ENCODE results near the gene ASIC4. TPM values are rescaled to one million over a fixed set of nuclear protein-coding genes. Genes with fewer than 3 reads are reported as not detected.
A peak's percentile ranks its signal among the peaks of the same experiment; 100 is the strongest.

Gene ASIC4
- total and polyA plus RNA-seq, 2 of the 13 experiments (the other 11 are each of a cell fraction or from before 2014, with no cell fraction given) = 0.03 TPM; not detected in 1

DNA sequence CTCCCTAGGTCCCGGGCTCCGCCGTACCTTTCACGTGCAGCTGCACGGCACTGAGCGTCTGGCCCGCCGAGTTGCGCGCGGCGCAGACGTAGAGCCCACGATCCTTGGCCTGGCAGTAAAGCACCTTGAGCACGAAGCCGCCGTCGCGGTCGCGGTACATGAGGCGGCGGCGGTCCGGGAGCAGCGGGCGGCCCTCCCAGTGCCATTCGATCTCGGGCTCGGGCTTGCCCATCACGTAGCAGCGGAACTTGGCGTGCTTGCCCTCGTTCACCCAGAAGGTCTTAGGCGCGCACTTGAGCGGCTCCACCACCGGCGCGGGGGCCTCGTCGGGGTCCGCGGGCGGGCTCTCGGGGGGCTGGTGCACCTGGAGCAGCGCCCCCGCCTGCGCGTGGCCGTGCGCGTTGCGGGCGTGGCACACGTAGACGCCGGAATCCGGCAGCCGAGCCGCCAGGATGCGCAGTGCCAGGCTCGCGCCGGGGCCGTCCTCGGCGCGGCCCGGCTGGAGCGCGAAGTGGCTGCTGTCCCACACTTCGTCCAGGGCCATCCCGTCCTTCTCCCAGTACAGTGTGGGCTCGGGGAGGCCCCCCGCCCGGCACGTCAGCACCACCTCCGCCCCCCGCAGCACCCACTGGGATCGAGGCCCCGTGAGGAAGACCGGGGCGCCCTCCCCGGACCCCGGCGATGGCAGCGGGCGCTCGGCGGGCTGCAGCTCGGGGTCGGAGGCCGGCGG lies 56.1 kb downstream of the ASIC4 start (continued):
- TF ChIP-seq, protein P1, sequence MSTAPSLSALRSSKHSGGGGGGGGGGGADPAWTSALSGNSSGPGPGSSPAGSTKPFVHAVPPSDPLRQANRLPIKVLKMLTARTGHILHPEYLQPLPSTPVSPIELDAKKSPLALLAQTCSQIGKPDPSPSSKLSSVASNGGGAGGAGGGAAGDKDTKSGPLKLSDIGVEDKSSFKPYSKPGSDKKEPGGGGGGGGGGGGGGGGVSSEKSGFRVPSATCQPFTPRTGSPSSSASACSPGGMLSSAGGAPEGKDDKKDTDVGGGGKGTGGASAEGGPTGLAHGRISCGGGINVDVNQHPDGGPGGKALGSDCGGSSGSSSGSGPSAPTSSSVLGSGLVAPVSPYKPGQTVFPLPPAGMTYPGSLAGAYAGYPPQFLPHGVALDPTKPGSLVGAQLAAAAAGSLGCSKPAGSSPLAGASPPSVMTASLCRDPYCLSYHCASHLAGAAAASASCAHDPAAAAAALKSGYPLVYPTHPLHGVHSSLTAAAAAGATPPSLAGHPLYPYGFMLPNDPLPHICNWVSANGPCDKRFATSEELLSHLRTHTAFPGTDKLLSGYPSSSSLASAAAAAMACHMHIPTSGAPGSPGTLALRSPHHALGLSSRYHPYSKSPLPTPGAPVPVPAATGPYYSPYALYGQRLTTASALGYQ (CRISPR knock-in tag; IDR thresholded peaks at IDR 0.05) = no peak
- 0 out of 2 replicates have a peak, but pooled peaks have one; percentile 16 for TF ChIP-seq EED (CRISPR knock-in tag; IDR thresholded peaks at IDR 0.05)
- TF ChIP-seq ZNF557 (CRISPR knock-in tag; IDR thresholded peaks at IDR 0.05) = no peak
- TF ChIP-seq ZBTB38 (CRISPR knock-in tag; IDR thresholded peaks at IDR 0.05) = peak; percentile 100
- TF ChIP-seq KDM5A (IDR thresholded peaks at IDR 0.05; ENCODE audit: borderline replicate concordance, low read length) = no peak
- TF ChIP-seq ZNF431 (CRISPR knock-in tag; IDR thresholded peaks at IDR 0.05; ENCODE audit: borderline replicate concordance, low read depth) = peak; percentile 67; the same call in 1 of the 2 replicates
- no peak for TF ChIP-seq FOXK1 (CRISPR knock-in tag; IDR thresholded peaks at IDR 0.05; ENCODE audit: borderline replicate concordance, low read depth)
- TF ChIP-seq PLRG1 (conservative IDR thresholded peaks at IDR 0.05) = no peak
- no peak for TF ChIP-seq ZNF17 (CRISPR knock-in tag; IDR thresholded peaks at IDR 0.05)
- TF ChIP-seq, protein P2, sequence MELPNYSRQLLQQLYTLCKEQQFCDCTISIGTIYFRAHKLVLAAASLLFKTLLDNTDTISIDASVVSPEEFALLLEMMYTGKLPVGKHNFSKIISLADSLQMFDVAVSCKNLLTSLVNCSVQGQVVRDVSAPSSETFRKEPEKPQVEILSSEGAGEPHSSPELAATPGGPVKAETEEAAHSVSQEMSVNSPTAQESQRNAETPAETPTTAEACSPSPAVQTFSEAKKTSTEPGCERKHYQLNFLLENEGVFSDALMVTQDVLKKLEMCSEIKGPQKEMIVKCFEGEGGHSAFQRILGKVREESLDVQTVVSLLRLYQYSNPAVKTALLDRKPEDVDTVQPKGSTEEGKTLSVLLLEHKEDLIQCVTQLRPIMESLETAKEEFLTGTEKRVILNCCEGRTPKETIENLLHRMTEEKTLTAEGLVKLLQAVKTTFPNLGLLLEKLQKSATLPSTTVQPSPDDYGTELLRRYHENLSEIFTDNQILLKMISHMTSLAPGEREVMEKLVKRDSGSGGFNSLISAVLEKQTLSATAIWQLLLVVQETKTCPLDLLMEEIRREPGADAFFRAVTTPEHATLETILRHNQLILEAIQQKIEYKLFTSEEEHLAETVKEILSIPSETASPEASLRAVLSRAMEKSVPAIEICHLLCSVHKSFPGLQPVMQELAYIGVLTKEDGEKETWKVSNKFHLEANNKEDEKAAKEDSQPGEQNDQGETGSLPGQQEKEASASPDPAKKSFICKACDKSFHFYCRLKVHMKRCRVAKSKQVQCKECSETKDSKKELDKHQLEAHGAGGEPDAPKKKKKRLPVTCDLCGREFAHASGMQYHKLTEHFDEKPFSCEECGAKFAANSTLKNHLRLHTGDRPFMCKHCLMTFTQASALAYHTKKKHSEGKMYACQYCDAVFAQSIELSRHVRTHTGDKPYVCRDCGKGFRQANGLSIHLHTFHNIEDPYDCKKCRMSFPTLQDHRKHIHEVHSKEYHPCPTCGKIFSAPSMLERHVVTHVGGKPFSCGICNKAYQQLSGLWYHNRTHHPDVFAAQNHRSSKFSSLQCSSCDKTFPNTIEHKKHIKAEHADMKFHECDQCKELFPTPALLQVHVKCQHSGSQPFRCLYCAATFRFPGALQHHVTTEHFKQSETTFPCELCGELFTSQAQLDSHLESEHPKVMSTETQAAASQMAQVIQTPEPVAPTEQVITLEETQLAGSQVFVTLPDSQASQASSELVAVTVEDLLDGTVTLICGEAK (IDR thresholded peaks at IDR 0.05) = no peak
- TF ChIP-seq, protein P2 (CRISPR knock-in tag; IDR thresholded peaks at IDR 0.05) = 0 out of 2 replicates have a peak, but pooled peaks have one; percentile 12
- TF ChIP-seq MIER3 (CRISPR knock-in tag; IDR thresholded peaks at IDR 0.05; ENCODE audit: borderline replicate concordance) = no peak
- no peak for TF ChIP-seq GLI4 (CRISPR knock-in tag; IDR thresholded peaks at IDR 0.05; ENCODE audit: borderline replicate concordance)
- TF ChIP-seq SAFB2 (CRISPR knock-in tag; IDR thresholded peaks at IDR 0.05; ENCODE audit: borderline replicate concordance, low read depth) = no peak; the same call in 1 of the 2 replicates
- TF ChIP-seq MTF1 (CRISPR knock-in tag; IDR thresholded peaks at IDR 0.05) = no peak
- TF ChIP-seq, protein P3, sequence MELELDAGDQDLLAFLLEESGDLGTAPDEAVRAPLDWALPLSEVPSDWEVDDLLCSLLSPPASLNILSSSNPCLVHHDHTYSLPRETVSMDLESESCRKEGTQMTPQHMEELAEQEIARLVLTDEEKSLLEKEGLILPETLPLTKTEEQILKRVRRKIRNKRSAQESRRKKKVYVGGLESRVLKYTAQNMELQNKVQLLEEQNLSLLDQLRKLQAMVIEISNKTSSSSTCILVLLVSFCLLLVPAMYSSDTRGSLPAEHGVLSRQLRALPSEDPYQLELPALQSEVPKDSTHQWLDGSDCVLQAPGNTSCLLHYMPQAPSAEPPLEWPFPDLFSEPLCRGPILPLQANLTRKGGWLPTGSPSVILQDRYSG (CRISPR knock-in tag; IDR thresholded peaks at IDR 0.05) = no peak
- TF ChIP-seq KDM3A (CRISPR knock-in tag; IDR thresholded peaks at IDR 0.05; ENCODE audit: low read depth) = 0 out of 2 replicates have a peak, but pooled peaks have one; percentile 21

Measured in HepG2 (cell line).